ENCODE measurements around the gene RIPK3.
"Not testable (repeated sequence)": the region's sequence is repeated elsewhere in the genome, so short reads cannot be mapped to it uniquely, and the experiment has no call there.

Gene RIPK3

DNA sequence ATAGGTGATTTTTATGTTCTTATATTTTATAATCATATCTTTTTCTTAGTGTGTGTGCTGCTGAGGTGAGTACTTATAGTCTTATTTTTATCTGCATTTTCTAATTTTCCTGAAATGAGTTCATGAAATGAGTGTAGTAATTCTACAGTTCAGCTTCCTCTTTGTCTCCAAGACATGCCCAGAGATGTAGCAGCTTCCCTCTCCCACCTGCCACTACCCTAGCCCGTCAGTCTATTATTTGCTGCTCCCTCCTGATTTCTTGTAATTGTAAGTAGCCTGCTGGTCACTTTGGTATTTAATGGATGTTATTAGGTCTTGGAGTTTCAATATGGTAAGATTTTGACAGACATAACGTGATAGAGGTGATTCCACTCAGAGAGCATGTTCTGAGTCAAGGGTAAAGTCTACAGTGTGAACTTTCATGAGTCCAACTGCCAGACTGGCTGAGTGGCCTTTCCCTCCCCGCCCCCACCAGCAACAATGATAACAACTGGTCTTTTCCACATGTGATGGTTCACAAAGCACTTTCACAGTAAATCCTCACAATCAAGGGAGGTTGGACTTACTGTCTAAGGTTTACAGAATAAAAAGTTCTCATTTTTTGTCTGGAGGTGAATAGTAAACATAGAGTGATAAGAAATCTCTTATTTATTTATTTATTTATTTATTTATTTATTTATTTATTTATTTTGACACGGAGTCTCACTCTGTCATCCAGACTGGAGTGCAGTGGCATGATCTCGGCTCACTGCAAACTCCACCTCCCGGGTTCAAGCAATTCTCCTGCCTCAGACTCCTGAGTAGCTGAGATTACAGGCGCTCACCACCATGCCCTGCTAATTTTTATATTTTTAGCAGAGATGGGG is 4.2 kb upstream of the RIPK3 start:
- DNase-seq (ENCODE audit: low spot score), result no peak

DNA sequence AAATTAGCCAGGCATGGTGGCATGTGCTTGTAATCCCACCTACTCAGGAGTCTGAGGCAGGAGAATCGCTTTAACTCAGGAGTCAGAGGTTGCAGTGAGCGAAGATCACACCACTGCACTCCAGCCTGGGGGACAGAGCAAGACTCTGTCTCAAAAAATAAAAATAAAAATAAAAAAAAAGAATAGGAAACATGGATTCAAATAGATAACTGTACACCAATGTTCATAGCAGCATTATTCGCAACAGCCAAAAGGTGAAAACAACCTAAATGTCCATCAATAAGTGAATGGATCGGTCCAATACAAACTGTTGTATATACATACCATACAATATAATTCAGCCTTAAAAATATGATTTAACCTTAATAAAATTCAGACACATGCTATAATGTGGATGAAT is 3.1 kb upstream of the RIPK3 start:
- DNase-seq (ENCODE audit: low spot score), result no peak

DNA sequence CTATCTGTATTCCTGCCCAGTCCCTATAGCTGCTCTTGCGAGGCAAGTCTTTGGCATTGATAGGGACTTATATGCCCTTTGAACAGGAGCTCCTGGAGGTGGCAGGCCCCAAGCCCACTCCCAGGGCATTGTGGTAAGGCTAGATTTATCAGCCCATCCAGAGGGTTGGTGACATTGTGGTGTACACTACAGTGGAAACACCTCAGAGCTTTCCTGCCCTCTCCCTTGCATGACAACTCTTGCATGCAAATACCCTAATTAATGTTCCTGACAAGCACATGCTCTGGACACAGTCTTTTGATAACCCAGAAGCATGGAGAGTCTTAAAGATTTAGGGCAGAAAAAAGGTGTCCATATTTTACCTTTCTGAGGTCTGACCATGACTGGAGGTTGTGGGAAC is 815 bp upstream of the RIPK3 start:
- DNase-seq (ENCODE audit: low spot score), result no peak

DNA sequence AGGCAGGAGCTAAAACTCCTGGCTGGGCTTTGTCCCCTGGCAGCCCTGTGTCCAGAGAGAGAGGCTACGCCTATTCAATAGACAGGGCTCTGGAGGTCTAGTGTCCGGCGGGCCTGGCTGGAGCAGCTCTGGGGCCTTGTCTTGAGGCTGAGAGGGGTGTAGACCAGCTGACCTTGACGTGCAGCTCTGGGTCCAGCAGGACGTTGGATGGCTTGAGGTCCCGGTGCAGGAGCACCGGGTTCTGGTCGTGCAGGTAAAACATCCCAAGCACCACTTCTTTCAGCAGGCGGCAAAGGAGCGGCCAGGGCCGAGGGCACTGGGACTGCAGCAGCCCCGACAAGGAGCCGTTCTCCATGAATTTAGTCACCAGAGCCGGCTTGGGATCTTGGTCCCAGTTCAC is 948 bp downstream of the RIPK3 start:
- no peak for DNase-seq (ENCODE audit: low spot score)

DNA sequence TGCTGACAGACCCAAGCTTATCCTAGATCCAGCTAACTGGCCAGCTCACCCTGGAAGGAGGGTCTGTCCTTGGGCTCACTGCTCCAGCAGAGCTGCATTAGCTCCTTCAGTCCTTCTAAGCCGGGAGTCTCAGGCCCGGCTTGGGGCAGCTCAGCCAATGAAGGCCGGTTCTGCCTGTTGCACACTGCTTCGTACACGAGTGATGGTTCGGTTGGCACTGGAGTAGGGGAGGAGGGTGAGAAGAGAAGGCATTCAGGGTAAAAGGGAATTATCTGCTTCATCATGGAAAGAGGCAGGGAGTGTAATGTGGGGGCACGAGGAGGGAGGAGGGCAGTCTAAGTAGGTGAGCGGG is 2.0 kb downstream of the RIPK3 start:
- DNase-seq (ENCODE audit: low spot score), result no peak

DNA sequence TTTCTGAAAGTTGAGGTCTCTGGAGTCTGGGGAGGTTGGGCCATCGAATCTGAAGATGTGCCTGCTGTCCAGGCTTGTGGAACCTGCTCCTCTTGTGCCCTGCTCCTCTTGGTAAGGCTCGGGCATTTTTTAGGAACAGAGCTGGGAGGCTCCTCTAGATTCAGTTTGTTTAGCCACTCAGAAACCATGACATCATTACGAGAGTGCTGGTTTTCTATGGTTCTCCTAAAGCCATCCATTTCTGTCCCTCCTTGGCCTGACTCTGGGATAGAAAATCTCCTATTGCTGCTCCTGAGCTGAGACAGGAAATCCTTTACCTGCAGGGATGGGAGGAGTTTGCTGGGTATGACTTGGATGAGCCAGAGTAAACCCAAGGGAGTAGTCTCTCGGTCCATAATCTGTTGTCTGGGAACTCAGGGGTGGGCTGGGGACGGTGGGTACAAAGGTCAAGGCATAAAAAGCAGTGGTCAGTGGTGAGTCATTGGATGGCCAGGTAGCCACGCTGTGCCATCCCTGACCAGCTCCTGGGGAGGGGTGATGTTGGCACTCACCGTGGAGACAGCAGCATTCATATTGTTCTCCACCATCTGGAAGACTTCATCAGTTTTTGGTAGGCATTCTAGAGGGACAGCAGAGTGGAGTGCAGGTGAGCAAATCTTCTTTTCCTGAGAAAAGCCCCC is 2.5 kb downstream of the RIPK3 start:
- no peak for DNase-seq (ENCODE audit: low spot score)

DNA sequence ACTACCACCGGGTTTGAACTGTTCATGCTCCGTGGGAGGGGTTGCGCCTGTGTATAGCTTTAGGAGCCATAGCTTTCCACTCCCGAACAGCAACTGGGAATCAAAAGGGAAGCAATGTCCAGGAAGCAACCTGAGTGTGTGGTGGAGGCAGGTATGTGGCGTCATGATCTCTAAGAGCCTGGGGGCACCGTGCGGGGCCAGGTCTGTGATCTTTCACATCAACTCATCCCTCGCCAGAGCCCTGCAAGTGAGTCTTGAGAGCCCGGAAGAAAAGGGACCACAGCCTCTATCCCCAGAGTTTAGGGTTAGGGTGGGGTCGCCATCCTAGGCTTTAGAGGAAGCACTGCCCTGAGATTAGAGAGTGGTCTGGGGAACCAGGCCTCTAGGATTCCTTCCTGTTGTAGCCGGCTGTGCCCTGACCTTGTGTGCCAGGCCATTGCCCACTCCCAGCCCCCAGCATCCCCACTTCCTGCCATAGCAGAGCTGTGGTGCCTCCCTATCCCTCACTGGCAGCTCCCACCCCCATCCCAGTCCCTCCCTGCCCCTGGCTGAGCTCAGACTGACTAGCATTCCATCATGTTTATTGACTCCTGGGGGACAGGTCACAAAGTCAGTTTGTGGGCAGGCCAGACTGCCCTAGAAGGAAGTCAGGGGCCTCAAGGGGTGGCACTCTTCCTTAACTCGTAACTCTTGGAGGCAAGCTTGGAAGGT is 4.2 kb downstream of the RIPK3 start:
- no peak for DNase-seq (ENCODE audit: low spot score)

DNA sequence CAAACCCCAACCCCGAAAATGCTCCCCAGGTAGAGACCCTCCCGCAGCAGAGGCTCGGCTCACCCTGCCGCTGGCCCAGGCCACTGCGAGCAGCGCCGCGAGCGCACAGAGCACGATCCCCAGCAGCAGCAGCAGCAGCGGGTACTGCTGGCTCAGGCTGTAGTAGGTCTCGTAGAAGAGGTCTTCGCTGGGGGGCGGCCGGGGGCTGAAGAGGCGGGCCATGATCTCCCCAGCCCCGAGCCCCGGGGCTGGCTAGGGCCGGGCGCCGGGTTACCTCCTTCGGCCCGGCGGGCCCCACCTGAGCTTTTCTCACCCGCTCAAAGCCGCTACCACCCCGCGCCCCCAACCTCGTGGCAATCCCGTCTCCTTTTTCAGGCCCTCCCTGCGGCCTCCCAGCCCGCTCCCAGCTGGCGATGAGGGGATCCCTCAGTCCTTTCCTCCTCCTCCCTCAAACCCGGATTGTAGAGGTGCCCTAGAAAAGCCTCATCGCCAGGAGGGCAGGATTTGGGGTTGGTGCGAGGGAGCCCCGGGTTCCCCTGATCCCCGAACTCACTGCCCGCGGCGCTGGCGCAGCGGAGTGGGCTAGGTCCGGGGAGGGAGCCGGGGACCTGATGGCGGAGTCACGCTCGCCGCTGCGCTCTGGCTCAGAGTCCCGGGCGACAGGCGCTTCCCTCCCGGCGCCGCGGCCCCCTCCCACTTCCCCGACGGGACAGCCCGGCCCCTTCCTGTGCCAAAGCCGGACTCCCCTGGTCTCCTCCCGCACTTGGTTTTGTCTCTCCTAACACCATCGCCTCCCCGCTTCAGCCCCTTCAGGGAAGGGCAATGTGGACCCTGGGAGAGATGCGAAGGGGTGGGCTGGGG is 5.1 kb downstream of the RIPK3 start, which contains the start of gene ADCY4:
Gene ADCY4 (minus strand): TSS at position 641 of the 861 bp plus-strand sequence. CDS start 419 bp downstream, at position 222.
- no peak for DNase-seq (ENCODE audit: low spot score)

DNA sequence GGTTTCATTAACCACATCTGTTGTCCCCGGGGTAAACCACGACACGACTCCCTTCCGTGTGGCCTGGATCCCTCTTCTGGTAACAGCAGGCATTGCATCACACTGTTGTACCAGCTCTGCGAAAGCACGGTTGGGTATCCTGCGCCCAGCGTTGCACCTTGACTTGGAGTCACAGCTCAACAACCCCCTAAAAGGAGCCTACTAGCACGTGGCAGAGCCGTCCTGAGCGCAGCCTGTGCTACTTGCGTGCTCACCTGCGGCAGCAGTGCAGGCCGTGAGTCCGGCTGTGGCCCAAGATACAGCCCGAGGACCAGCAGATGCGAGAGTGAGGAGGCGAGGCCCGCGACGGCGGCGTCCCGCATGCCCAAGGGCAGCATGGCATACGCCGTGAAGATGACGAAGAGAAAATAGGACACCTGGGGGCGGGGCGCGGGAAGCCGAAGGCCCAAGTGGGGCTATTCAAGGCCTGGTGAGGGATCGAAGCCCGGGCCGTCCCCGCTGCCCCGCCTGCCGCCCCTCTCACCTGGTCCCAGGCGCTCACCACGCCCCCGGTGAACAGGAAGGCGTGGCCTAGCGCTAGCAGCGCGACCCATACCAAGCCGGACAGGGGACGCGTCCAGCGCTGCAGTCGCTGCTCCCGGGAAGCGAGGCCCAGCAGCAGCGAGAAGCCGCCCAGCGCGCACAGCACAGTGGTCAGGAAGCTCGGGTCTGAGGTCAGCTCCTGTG is 7.4 kb downstream of the RIPK3 start:
- DNase-seq (ENCODE audit: low spot score), result no peak

DNA sequence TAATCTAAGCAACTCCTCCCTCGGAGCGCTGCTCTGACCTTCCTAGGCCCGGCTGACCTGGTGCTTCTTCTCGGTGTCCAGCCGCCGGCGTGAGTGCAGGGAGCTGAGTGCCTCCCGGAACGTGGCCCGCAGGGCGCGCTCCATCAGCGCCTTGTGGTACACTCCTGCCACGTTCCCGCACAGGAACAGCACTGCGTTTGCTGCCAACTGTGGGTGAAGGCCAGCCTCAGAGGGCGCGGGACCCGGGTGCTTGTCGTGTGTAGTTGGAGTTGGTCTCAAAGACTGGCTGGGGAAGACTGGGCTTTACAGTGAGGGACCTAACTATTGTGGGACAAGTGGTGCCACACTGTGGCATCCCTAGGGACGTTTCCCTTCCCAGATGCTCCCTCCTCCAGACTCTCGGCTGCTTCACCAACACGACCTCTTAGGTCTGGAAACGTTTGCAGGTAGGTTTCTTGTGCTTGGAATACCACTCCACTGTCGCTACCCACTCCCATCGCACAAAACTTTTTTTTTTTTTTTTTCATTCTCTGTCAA is 8.0 kb downstream of the RIPK3 start:
- DNase-seq (ENCODE audit: low spot score), result no peak

DNA sequence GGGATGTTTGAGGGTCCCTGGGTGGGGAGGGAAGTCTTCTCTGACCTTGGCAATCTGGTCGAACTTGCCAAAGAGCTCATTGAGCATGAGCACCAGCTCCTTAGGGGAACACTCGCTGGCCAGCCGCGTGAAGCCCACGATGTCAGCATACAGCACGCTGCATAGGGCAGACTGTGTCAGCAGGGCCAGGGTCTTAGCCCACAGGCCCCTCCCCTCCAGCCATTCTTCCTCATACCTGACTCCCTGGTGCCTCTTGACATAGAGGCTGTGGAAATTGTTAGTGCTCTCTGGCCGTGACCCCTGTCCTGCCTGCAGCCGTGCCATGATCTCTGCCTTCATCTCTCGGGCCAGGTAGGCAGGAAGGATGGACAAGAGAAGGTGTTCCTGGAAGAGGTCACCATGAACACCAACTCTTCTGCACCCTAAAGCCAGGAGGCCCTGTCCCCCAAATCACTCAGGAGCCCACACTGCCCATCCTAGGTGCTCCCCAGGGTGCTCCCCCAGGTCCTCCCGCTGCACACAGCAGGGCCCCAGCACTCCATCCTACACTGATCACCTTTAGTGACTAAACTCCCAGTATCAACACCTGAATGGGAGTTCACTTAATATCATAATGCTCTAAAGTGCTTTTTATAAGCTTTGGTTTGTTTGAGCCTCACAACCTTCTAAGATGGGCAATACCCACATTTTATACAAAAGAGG is 8.7 kb downstream of the RIPK3 start:
- no peak for DNase-seq (ENCODE audit: low spot score)

DNA sequence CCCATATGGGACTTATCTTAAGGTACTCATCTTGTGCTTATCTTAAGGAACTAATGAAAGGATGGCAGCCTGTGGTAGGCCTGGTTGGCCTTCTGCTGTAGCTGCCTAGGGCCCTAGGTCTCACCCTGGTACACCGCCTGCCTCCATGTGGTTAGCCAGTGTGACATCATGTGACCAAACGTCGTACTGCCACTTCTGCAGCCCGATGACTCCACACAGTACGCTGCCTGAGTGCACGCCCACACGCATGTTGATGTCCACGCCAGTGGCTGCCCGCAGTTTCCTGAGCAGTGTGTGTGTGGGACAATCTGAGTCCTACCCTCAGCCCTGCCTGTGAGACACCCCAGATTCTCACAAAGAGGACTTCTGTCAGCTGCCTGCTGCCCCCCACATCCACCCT is 10.1 kb downstream of the RIPK3 start:
- DNase-seq (ENCODE audit: low spot score), result no peak

DNA sequence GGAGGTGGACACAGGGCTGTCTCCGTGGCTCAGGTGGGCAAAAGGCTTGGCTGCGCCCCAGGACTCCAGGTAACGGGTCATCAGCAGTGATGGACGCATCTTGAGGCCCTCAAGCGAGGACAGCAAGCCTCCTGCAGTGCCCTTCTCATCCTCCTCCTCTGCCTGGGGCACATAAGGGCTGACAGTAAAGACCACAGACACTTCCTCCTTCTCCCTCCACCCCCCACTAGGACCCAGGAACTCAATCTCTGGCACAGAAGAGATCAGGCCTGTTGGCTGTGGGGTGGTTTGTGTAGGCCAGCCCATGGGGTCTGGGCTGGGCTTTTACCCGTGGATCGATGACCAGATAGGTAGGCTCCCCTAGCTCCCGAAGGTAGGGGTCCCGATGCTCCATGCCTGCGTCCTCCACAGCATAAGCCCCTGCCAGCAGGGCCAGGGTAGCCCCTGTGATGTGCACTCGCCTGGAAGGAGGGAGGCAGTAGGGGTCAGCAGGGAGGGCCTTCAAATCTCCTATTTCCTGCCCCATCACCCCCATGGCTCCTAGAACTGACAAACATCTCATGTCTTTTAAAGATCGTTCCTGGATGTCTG is 10.6 kb downstream of the RIPK3 start:
- DNase-seq (ENCODE audit: low spot score), result no peak

DNA sequence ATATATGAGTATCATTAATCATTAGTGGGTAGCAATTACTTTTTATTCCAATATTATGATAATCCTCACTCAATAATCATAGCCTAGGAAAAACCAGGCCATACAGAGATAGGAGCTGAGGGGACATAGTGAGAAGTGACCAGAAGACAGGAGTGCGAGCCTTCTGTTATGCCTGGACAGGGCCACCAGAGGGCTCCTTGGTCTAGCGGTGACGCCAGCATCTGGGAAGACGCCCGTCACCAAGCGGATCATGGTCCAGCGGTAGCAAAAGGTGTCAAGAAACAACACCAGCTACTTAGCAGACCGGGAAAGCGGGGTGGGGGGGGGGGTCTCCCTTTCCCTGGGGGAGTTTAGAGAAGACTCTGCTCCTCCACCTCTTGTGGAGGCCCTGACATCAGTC is 11.9 kb downstream of the RIPK3 start:
- not testable (repeated sequence) for DNase-seq (ENCODE audit: low spot score)

DNA sequence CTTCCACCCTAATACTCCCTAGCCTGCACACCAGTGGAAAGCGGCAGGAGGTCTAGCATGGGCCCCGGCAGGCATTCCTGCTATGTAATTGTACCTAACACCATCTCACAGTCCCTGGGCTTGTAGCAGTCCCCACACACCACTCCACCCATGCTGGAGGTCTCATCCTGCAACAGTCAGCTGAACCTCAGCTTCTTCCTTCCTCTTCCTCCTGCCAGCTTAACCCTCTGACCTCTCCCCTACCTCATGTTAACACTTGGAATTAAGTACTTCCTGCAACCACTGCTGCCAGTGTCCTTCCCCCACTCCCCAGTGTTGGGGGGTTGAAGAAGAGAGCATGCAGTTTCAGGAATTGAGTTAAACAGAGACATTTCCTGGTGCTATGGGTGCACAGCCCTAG is 12.5 kb downstream of the RIPK3 start:
- no peak for DNase-seq (ENCODE audit: low spot score)

DNA sequence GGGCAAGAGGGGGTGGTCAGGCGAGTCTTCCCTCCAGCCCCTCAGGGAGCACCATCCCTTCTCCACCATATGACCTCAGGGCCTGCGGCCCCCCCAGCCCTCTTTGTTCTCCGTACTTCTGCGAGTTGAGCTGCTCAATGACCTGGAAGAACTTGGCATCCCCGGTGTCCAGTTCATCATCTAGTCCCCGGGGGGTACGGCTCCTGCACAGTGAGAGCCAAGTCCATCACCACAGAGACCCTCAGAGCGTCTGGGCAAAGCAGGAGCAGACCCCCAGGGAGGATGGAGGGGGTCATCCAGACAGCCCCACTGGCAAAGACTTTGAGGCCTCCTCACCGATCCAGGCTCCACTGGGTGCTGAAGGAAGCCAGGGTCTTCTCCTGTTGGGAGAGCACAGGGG is 13.8 kb downstream of the RIPK3 start:
- no peak for DNase-seq (ENCODE audit: low spot score)

DNA sequence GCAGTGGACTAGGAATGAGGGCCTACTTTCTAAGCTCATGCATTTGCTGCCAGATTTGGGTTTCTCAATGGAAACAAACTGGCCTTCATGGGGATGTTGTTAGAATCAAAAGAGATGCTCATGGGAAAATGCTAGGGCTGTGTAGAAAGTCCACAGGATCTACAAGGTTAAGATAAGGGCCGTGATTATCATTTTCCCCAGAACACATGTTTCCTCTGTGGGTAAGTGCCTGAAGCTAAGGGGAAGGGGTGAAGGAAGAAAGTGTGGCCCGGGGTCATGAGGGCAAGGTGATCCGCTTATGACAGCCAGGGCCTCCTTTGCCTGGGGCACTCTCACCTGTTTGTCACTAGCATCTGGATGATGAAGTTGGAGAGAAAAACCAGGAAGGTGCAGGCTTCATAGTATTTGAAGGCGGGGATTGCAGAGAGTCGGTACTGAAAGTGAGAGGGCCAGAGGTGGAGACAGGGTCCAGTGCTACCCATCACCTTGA is 14.7 kb downstream of the RIPK3 start:
- no peak for DNase-seq (ENCODE audit: low spot score)

DNA sequence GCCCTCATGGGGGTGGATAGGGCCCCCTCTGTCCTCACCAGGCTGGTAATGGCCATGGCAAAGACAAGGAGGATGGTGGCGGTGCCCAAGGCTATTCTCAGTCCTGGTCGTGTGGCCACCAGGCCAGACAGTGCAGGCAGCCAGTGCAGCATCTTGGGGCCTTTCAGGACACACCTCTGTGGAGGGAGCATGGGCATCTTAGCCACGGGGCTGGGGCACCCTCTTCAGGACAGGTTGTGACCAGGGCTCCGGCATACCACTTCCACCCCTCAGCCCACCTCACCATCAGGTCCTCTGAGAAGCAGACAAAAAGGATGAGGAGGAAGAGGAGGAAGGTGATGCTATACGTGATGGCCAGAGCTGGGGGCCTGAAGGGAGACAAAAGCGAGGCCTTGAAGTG is 15.8 kb downstream of the RIPK3 start:
- no peak for DNase-seq (ENCODE audit: low spot score)

DNA sequence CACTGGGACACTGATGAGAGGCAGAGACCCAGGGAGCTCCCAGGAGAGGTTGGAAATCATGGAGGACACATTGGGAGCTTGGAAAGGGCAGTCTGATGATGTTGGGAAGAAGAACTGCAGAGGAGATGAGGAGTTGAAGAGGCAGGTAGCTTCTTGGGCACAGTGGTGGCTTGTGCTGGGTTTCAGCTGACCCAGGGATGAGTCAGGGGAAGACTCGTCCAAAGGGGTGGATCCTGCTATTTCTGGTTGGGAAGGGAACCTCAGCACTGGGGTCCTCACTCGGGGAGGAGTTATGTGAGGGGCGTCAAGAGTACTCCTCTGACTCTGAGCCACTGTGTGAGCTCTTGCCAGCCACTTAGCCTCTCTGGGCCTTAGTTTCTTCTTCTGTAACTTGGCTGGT is 16.4 kb downstream of the RIPK3 start:
- DNase-seq (ENCODE audit: low spot score), result no peak

DNA sequence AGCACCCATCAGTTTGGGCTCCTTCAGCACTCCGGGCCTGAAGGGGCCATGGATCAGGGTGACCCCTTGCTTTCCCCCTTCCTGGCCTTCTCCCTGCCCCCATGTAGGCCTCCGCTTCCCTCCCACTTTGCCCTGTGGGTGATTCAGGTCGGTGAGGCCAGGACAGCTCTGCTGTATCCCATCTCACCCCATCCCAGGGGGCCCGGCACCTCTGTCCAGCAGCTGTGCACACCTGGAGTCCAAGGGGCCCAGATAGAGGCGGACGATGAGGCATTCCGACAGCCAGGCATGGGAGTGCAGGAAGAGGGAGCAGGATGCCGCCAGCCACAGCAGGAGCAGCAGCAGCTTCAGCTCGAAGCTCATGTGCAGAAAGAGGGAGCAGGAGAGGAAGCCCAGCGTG is 17.1 kb downstream of the RIPK3 start:
- DNase-seq (ENCODE audit: low spot score), result no peak

All from globus pallidus (tissue), 1 donor.